Gastrocnemius medialis (tissue), 4 donors: Measurements from ENCODE around the gene MYCT1.

Source experiments
- POLR2A ChIP-seq, 2 donors: fragments of 450-650 bp; IDR thresholded peaks; one replicate each; pipeline ENCODE4 v1.6.1; 2017; ENCODE audit warnings: antibody characterized with exemption in 2 of 2, mild to moderate bottlenecking in 2 of 2, moderate library complexity in 2 of 2
- TF ChIP-seq, protein P1 (sequence below), 5 experiments: fragments of 450-650 bp in 3 of 5; fragments of 200-600 bp in 2 of 5; sonication (generic) in 2 of 5; IDR thresholded peaks in 4 of 5; conservative IDR thresholded peaks in 1 of 5; 1 replicate in 4 of 5; 2 replicates in 1 of 5; pipeline ENCODE4 v1.5.1; 2016 to 2019; ENCODE audit warnings: antibody characterized with exemption in 5 of 5, mild to moderate bottlenecking in 3 of 5, moderate library complexity in 3 of 5

DNA sequence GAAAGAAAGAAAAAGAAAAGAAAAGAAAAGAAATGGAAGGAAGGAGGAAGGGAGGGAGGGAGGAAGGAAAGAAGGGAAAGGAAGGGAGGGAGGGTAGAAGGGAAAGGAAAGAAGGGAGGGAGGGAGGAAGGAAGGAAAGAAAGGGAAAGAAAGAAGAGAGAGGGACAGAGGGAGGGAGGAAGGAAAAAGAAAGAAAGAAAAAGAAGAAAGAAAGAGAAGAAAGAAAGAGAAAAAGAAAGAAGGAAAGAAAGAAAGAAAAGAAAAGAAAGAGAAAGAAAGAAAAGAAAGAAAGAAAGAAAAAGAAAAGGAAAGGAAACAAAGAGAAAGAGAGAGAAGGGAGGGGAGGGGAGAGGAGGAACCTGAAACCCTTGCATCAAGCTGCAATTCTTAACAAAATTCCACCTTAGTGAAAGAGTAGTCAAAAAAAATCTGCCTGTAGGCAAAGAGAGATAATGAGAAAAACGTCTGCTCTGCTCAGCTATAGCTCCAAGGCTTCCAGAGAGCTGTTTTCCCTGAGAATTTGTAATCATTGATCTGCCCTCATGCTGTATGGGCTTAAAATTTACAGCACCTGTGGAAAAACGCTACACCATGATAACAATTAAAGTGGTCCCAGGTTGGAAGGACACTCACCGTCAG is 16.7 kb upstream of the MYCT1 start:
- TF ChIP-seq, protein P1, sequence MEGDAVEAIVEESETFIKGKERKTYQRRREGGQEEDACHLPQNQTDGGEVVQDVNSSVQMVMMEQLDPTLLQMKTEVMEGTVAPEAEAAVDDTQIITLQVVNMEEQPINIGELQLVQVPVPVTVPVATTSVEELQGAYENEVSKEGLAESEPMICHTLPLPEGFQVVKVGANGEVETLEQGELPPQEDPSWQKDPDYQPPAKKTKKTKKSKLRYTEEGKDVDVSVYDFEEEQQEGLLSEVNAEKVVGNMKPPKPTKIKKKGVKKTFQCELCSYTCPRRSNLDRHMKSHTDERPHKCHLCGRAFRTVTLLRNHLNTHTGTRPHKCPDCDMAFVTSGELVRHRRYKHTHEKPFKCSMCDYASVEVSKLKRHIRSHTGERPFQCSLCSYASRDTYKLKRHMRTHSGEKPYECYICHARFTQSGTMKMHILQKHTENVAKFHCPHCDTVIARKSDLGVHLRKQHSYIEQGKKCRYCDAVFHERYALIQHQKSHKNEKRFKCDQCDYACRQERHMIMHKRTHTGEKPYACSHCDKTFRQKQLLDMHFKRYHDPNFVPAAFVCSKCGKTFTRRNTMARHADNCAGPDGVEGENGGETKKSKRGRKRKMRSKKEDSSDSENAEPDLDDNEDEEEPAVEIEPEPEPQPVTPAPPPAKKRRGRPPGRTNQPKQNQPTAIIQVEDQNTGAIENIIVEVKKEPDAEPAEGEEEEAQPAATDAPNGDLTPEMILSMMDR (IDR thresholded peaks at IDR 0.05 in 4 of 5, conservative IDR thresholded peaks at IDR 0.05 in 1 of 5): no peak
- no peak for TF ChIP-seq POLR2A (IDR thresholded peaks at IDR 0.05)
